Astrocyte (in vitro differentiated cells and primary cell): ENCODE measurements around the gene SMIM10L2A. TPM values are rescaled to one million over a fixed set of nuclear protein-coding genes. Genes with fewer than 3 reads are reported as not detected.
A peak's percentile ranks its signal among the peaks of the same experiment; 100 is the strongest.

Experiments
- DNase-seq: peaks from one replicate; pipeline ENCODE4 v3.0.0-alpha.2; 2010; ENCODE audit warnings: low read depth
- FAIRE-seq: peaks from 2 replicates; lab custom pipeline; 2011; peaks lifted over from hg19 to GRCh38; lab: Jason Lieb, UNC
- H2AFZ ChIP-seq: 2 replicates; pipeline ENCODE4 v1.6.0; 2012; ENCODE audit warnings: low read depth, low read length, inconsistent platforms
- H3K27ac ChIP-seq: 2 replicates; pipeline ENCODE4 v1.5.1; 2011; ENCODE audit warnings: low read depth, low read length, inconsistent platforms
- H3K27me3 ChIP-seq: 2 replicates; pipeline ENCODE4 v1.6.0; 2011; ENCODE audit warnings: low read length, inconsistent platforms; ENCODE audit not compliant: insufficient read depth
- H3K36me3 ChIP-seq: 2 replicates; pipeline ENCODE4 v1.5.1; 2011; ENCODE audit warnings: low read length, inconsistent platforms; ENCODE audit not compliant: insufficient read depth
- H3K4me1 ChIP-seq: 2 replicates; pipeline ENCODE4 v1.5.1; 2011; ENCODE audit warnings: low read length, inconsistent platforms; ENCODE audit not compliant: insufficient read depth
- H3K4me2 ChIP-seq: 2 replicates; pipeline ENCODE4 v1.6.0; 2012; ENCODE audit warnings: low read length, inconsistent platforms
- H3K4me3 ChIP-seq: 2 replicates; pipeline ENCODE4 v1.5.1; 2011; ENCODE audit warnings: low read depth, mild to moderate bottlenecking, low read length, inconsistent platforms; ENCODE audit not compliant: insufficient read depth
- H3K79me2 ChIP-seq: 2 replicates; pipeline ENCODE4 v1.6.0; 2012; ENCODE audit warnings: mild to moderate bottlenecking, low read length, inconsistent platforms; ENCODE audit not compliant: insufficient read depth
- H3K9ac ChIP-seq: 2 replicates; pipeline ENCODE4 v1.6.0; 2012; ENCODE audit warnings: mild to moderate bottlenecking, low read length, inconsistent platforms
- H3K9me3 ChIP-seq: 2 replicates; pipeline ENCODE4 v1.5.1; 2012; ENCODE audit warnings: low read depth, mild to moderate bottlenecking, low read length, inconsistent platforms; ENCODE audit not compliant: insufficient read depth
- H4K20me1 ChIP-seq: 2 replicates; pipeline ENCODE4 v1.6.0; 2012; ENCODE audit warnings: low read length, inconsistent platforms; ENCODE audit not compliant: insufficient read depth
- H3K27ac Mint-ChIP-seq: one replicate; pipeline ENCODE4 v1.8.0; 2021; ENCODE audit warnings: mild to moderate bottlenecking, mixed read lengths; ENCODE audit not compliant: unreplicated experiment
- H3K27me3 Mint-ChIP-seq: one replicate; pipeline ENCODE4 v1.8.0; 2021; ENCODE audit warnings: low read depth, mixed read lengths; ENCODE audit not compliant: unreplicated experiment
- H3K36me3 Mint-ChIP-seq: one replicate; pipeline ENCODE4 v1.8.0; 2021; ENCODE audit warnings: low read depth, mixed read lengths; ENCODE audit not compliant: unreplicated experiment
- H3K4me1 Mint-ChIP-seq: one replicate; pipeline ENCODE4 v1.8.0; 2021; ENCODE audit warnings: low read depth, mixed read lengths; ENCODE audit not compliant: unreplicated experiment
- H3K4me3 Mint-ChIP-seq: one replicate; pipeline ENCODE4 v1.8.0; 2021; ENCODE audit warnings: mild to moderate bottlenecking, moderate library complexity, mixed read lengths; ENCODE audit not compliant: unreplicated experiment
- H3K9me3 Mint-ChIP-seq: one replicate; pipeline ENCODE4 v1.8.0; 2021; ENCODE audit warnings: mild to moderate bottlenecking, mixed read lengths; ENCODE audit not compliant: unreplicated experiment
- CTCF ChIP-seq: IDR thresholded peaks from 2 replicates; pipeline ENCODE4 v1.5.1; 2011; ENCODE audit warnings: low read depth, mild to moderate bottlenecking, inconsistent platforms, low read length, moderate library complexity; ENCODE audit not compliant: insufficient read depth
- EZH2 ChIP-seq: IDR thresholded peaks from 2 replicates; pipeline ENCODE4 v1.6.1; 2012; ENCODE audit warnings: mild to moderate bottlenecking, low read length, inconsistent platforms; ENCODE audit not compliant: insufficient read depth
- total RNA-seq: library from RNA; stranded (reverse); gene quantifications from 2 replicates; pipeline ENCODE4 v1.2.1, GENCODE V29; 2021

SMIM10L2A gene
- total RNA-seq, 1 donor from 2014 or later: 0.18 TPM

DNA sequence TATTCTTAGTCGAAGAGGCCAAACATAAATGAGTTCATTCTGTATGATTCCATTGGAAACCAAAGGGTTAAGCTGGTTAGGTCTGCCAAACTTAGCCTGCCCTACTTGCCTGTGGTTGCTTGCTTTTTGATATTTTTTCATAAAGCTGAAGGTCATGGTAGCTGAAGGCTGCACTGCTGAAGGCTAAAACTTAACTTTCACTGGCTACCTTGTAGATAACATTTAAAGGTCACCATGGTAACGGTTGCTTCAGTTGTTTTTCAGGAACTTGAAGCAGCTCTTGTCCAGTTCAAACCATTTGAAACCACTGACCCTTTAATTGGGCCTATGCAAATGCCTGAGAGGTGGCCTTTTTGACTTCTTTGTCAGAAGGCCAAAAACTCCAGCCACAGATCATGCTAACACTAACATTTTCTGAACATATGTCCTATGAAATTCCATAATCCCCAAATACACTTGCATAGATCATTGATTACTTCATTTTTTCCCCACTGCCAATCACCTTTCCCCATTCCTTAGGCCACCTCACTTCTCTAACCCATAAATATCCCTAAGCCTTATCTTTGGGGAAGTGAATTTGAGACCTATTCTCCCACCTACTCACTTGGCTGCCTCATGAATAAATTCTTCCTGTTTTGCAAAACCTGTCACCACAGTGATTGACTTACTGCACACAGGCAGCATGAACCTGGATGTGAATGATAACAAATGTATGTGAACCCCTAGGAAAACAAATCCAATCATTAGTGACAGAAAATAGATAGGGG lies 10.7 kb upstream of the SMIM10L2A start:
- no peak for DNase-seq
- Mint-ChIP-seq H3K4me3 (no peak overlapping the region), H3K4me1 (no peaks in the 10 kb centered on the region), H3K9me3 (no peaks in the 10 kb centered on the region), H3K27ac (no peak overlapping the region), H3K36me3 (no peaks in the 10 kb centered on the region), H3K27me3 (no peaks in the 10 kb centered on the region)
- no peak overlapping the region for H2AFZ ChIP-seq
- H3K27ac ChIP-seq: no peak overlapping the region
- H4K20me1 ChIP-seq: no peaks in the 10 kb centered on the region
- no peaks in the 10 kb centered on the region for H3K27me3 ChIP-seq
- H3K36me3 ChIP-seq: no peaks in the 10 kb centered on the region
- TF ChIP-seq CTCF: no peak
- TF ChIP-seq EZH2: no peak
- no peaks in the 10 kb centered on the region for H3K9me3 ChIP-seq
- H3K9ac ChIP-seq: no peak overlapping the region
- H3K4me2 ChIP-seq: no peak overlapping the region
- H3K79me2 ChIP-seq: no peaks in the 10 kb centered on the region
- no peak overlapping the region for H3K4me3 ChIP-seq
- peak; percentile 23 for FAIRE-seq
- no peaks in the 10 kb centered on the region for H3K4me1 ChIP-seq

GRCh38 chrX:135411893-135412292 lies 9.9 kb upstream of the SMIM10L2A start:
- Mint-ChIP-seq H3K9me3 (no peaks in the 10 kb centered on the region), H3K36me3 (no peaks in the 10 kb centered on the region), H3K27me3 (no peaks in the 10 kb centered on the region), H3K27ac (no peak overlapping the region), H3K4me1 (peaks cover 4% of the 10 kb centered on the region), H3K4me3 (no peak overlapping the region)
- Histone ChIP-seq H3K4me1 (no peaks in the 10 kb centered on the region), H3K9me3 (no peaks in the 10 kb centered on the region), H4K20me1 (no peaks in the 10 kb centered on the region), H2AFZ (no peak overlapping the region), H3K4me2 (no peak overlapping the region), H3K79me2 (no peaks in the 10 kb centered on the region), H3K9ac (no peak overlapping the region), H3K27ac (no peak overlapping the region), H3K27me3 (no peaks in the 10 kb centered on the region), H3K36me3 (no peaks in the 10 kb centered on the region), H3K4me3 (no peak overlapping the region)
- FAIRE-seq: peak; percentile 34
- no peak for DNase-seq
- TF ChIP-seq EZH2: no peak
- no peak for TF ChIP-seq CTCF

DNA sequence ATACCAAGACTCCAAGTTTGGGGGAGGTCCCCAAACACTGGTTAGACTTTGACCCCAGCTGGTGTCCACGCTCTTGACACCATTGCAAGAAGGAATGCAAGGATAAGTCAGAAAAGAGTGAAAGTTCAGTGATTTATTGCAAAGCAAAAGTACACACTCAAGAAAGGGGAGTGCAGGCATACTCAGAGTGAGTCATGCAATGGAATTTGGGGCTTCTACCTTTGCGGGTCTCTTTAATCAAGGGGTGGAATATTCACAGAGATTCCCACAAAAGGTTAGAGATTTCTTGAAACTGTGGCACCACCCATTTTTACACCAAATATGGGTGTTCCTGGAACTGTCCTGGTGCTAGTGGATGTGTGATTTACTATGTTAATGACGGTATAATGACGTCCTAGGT lies 5.2 kb upstream of the SMIM10L2A start:
- no peak overlapping the region for H3K4me3 ChIP-seq
- H4K20me1 ChIP-seq: no peaks in the 10 kb centered on the region
- no peaks in the 10 kb centered on the region for H3K36me3 ChIP-seq
- Mint-ChIP-seq H3K27me3 (no peaks in the 10 kb centered on the region), H3K4me3 (no peak overlapping the region), H3K27ac (no peak overlapping the region), H3K4me1 (peaks cover 4% of the 10 kb centered on the region), H3K36me3 (no peaks in the 10 kb centered on the region), H3K9me3 (no peaks in the 10 kb centered on the region)
- no peak overlapping the region for H3K9ac ChIP-seq
- peak; percentile 78 for FAIRE-seq
- H3K27me3 ChIP-seq: no peaks in the 10 kb centered on the region
- TF ChIP-seq EZH2: no peak
- TF ChIP-seq CTCF: no peak
- DNase-seq: no peak
- no peaks in the 10 kb centered on the region for H3K9me3 ChIP-seq
- no peak overlapping the region for H2AFZ ChIP-seq
- H3K4me2 ChIP-seq: no peak overlapping the region
- no peaks in the 10 kb centered on the region for H3K79me2 ChIP-seq
- H3K4me1 ChIP-seq: no peaks in the 10 kb centered on the region
- no peak overlapping the region for H3K27ac ChIP-seq
